ENCODE measurements around the gene CLIC2.

DNA sequence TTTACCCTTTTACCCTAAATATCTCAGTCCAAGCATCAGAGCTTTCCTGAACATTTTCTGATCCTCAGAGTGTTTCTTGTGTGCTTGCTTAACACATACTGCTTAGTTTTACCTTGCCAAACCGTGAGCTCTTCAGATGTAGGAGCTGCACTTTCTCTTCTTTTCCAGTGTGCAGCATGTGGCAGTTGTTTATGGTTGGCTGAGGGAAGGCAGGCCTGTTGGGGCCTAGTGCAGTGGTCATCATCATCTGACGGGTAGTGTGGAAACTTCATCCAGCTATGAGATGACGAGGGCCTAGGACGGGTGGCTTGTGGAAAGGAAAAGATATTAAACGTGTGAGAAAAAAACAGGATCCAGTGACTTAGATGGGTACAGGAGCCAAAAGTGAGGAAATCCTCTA lies 96.7 kb downstream of the CLIC2 start:
- TF ChIP-seq SUZ12 (IDR thresholded peaks at IDR 0.05; ENCODE audit: extremely low read depth, insufficient read depth, insufficient read length): no peak
- TF ChIP-seq ZNF274 (IDR thresholded peaks at IDR 0.05; ENCODE audit: low read depth, low read length): no peak
- TF ChIP-seq YY1 (IDR thresholded peaks at IDR 0.05; ENCODE audit: insufficient read depth, insufficient read length): no peak
